HCT116 (cell line): ENCODE results near the gene ERC1. TPM values are rescaled to one million over a fixed set of nuclear protein-coding genes. Genes with fewer than 3 reads are reported as not detected.
A peak's percentile ranks its signal among the peaks of the same experiment; 100 is the strongest.

ENCODE experiments used
- ATAC-seq: fragments of 200-7000 bp; cut with Tn5 transposase; 2 replicates; pipeline ENCODE4 v1.9.1; 2020; ENCODE audit warnings: mild to moderate bottlenecking, moderate library complexity
- BruUV-seq: library from RNA; stranded (reverse); fragments of 400-500 nt; replicated peaks from 2 replicates; lab custom pipeline; 2021; lab: Mats Ljungman, UMichigan
- CTCF ChIA-PET: fragments of 300-600 bp; sonication (Branson Sonifier 250); formaldehyde crosslinking; loops from one replicate; lab custom pipeline; 2021; ENCODE audit warnings: antibody characterized with exemption; lab: Charles Lee
- POLR2A ChIA-PET: fragments of 300-600, 350-600 bp; sonication (Branson Sonifier 250); formaldehyde crosslinking; loops from one replicate; lab custom pipeline; 2021; ENCODE audit warnings: antibody characterized with exemption; lab: Charles Lee
- RAD21 ChIA-PET, 2 experiments: fragments of 300-600 bp; sonication (Branson Sonifier 250); formaldehyde crosslinking; loops; one replicate each; lab custom pipeline; 2023; ENCODE audit warnings: low total read pairs in 2 of 2; ENCODE audit not compliant: uncharacterized antibody in 2 of 2, unreplicated experiment in 2 of 2, low non-redundant PET in 1 of 2; lab: Charles Lee
- DNase-seq: peaks from one replicate; pipeline ENCODE4 v3.0.0-alpha.2; 2010; ENCODE audit warnings: low read depth, low spot score
- H2AFZ ChIP-seq: fragments of 200-600 bp; shearing (Covaris generic), sonication (generic); 2 replicates; pipeline ENCODE4 v1.6.1; 2017; ENCODE audit warnings: low read depth, mixed run types, mixed read lengths, antibody characterized with exemption, low read length; ENCODE audit not compliant: poor library complexity, severe bottlenecking
- H3K27ac ChIP-seq: 2 replicates; pipeline ENCODE4 v1.5.1; 2012; ENCODE audit warnings: low read depth, low read length
- H3K27me3 ChIP-seq: fragments of 200-600 bp; sonication (generic); 2 replicates; pipeline ENCODE4 v1.6.1; 2016; ENCODE audit warnings: mixed run types, low read length, mixed read lengths; ENCODE audit not compliant: insufficient read depth
- H3K36me3 ChIP-seq, 2 experiments: fragments of 200-500 bp in 1 of 2; fragments of 200-600 bp in 1 of 2; sonication (Bioruptor generic) in 1 of 2; sonication (generic) in 1 of 2; 2 replicates each; pipeline versions ENCODE4 v1.5.1 to v1.6.1; 2014 to 2016; ENCODE audit warnings: low read length in 2 of 2, inconsistent platforms in 1 of 2, mixed read lengths in 1 of 2, mixed run types in 1 of 2; ENCODE audit not compliant: insufficient read depth in 2 of 2, control insufficient read depth in 1 of 2
- H3K4me1 ChIP-seq, 2 experiments: fragments of 200-600 bp in 1 of 2; sonication (generic) in 1 of 2; 2 replicates each; pipeline versions ENCODE4 v1.5.1 to v1.6.1; 2012 to 2017; ENCODE audit warnings: low read length in 2 of 2, inconsistent platforms in 1 of 2, mild to moderate bottlenecking in 1 of 2, mixed read lengths in 1 of 2, mixed run types in 1 of 2, moderate library complexity in 1 of 2; ENCODE audit not compliant: insufficient read depth in 2 of 2, control insufficient read depth in 1 of 2
- H3K4me2 ChIP-seq: fragments of 200-600 bp; sonication (generic); 2 replicates; pipeline ENCODE4 v1.6.1; 2017; ENCODE audit warnings: mixed run types, low read length, mixed read lengths
- H3K4me3 ChIP-seq, 2 experiments: fragments of 200-600 bp in 1 of 2; sonication (generic) in 1 of 2; replicated peaks in 1 of 2; 2 replicates each; pipeline ENCODE4 v1.5.1; 2011 to 2016; ENCODE audit warnings: low read length in 2 of 2, control low read depth in 1 of 2, low read depth in 1 of 2, mild to moderate bottlenecking in 1 of 2, mixed read lengths in 1 of 2, mixed run types in 1 of 2
- H3K79me2 ChIP-seq: fragments of 200-600 bp; sonication (generic); 2 replicates; pipeline ENCODE4 v1.6.1; 2017; ENCODE audit warnings: mild to moderate bottlenecking, mixed run types, low read length, moderate library complexity, mixed read lengths; ENCODE audit not compliant: insufficient read depth
- H3K9ac ChIP-seq: fragments of 200-600 bp; sonication (generic); 2 replicates; pipeline ENCODE4 v1.6.1; 2016; ENCODE audit warnings: low read length, mixed read lengths
- H3K9me2 ChIP-seq: fragments of 200-600 bp; sonication (generic), shearing (Covaris generic); 2 replicates; pipeline ENCODE4 v1.6.1; 2017; ENCODE audit warnings: mixed run types, mild to moderate bottlenecking, moderate library complexity; ENCODE audit not compliant: insufficient read depth
- H3K9me3 ChIP-seq, 2 experiments: fragments of 200-500 bp in 1 of 2; fragments of 200-600 bp in 1 of 2; sonication (Bioruptor generic) in 1 of 2; sonication (generic) in 1 of 2; 2 replicates each; pipeline ENCODE4 v1.6.1; 2014 to 2017; ENCODE audit warnings: low read length in 2 of 2, mixed read lengths in 2 of 2, inconsistent platforms in 1 of 2, low read depth in 1 of 2, mild to moderate bottlenecking in 1 of 2, mixed run types in 1 of 2, moderate library complexity in 1 of 2; ENCODE audit not compliant: control insufficient read depth in 1 of 2, insufficient read depth in 1 of 2
- H4K20me1 ChIP-seq: fragments of 200-600 bp; sonication (generic), shearing (Covaris generic); 2 replicates; pipeline ENCODE4 v1.6.1; 2017; ENCODE audit warnings: mixed run types, mild to moderate bottlenecking, moderate library complexity; ENCODE audit not compliant: insufficient read depth
- CTCF ChIP-seq, 3 experiments: fragments of 200-600 bp in 1 of 3; sonication (generic) in 1 of 3; IDR thresholded peaks in 2 of 3; conservative IDR thresholded peaks in 1 of 3; 2 replicates each; pipeline ENCODE4 v1.5.1; 2012 to 2017; ENCODE audit warnings: low read depth in 2 of 3, low read length in 2 of 3, antibody characterized with exemption in 1 of 3, borderline replicate concordance in 1 of 3, control low read depth in 1 of 3, mild to moderate bottlenecking in 1 of 3, mixed read lengths in 1 of 3, mixed run types in 1 of 3, moderate library complexity in 1 of 3; ENCODE audit not compliant: insufficient read depth in 1 of 3
- EZH2phosphoT487 ChIP-seq: fragments of 200-600 bp; IDR thresholded peaks from 2 replicates; pipeline ENCODE4 v1.6.1; 2018; ENCODE audit warnings: antibody characterized with exemption, borderline replicate concordance
- FOSL1 ChIP-seq: IDR thresholded peaks from 2 replicates; pipeline ENCODE4 v1.6.1; 2012; ENCODE audit warnings: low read depth
- RAD21 ChIP-seq: IDR thresholded peaks from 2 replicates; pipeline ENCODE4 v1.6.1; 2012; ENCODE audit warnings: low read depth, mild to moderate bottlenecking
- SIN3A ChIP-seq: IDR thresholded peaks from 2 replicates; pipeline ENCODE4 v1.6.1; 2012; ENCODE audit warnings: low read depth
- SP1 ChIP-seq: IDR thresholded peaks from 2 replicates; pipeline ENCODE4 v1.6.1; 2012; ENCODE audit warnings: low read depth
- SRF ChIP-seq: IDR thresholded peaks from 2 replicates; pipeline ENCODE4 v1.6.1; 2012; ENCODE audit warnings: low read depth
- ZNF274 ChIP-seq: fragments of 200-500 bp; sonication (Bioruptor generic); IDR thresholded peaks from 2 replicates; pipeline ENCODE4 v1.6.1; 2014; ENCODE audit warnings: mild to moderate bottlenecking, low read depth, low read length, inconsistent platforms
- intact Hi-C: fragments of 100-400 bp; cut with micrococcal nuclease; formaldehyde crosslinking; loops from 2 replicates; pipeline ENCODE4 v1.10.0; 2022
- total RNA-seq: library from RNA; stranded (reverse); gene quantifications from one replicate; pipeline ENCODE4 v1.2.1, GENCODE V29; 2021; ENCODE audit not compliant: unreplicated experiment
- TF ChIP-seq, protein P1 (sequence below): IDR thresholded peaks from 2 replicates; pipeline ENCODE4 v1.6.1; 2012

ERC1 gene
- total RNA-seq, 1 experiment from 2014 or later = 41.9 TPM

DNA sequence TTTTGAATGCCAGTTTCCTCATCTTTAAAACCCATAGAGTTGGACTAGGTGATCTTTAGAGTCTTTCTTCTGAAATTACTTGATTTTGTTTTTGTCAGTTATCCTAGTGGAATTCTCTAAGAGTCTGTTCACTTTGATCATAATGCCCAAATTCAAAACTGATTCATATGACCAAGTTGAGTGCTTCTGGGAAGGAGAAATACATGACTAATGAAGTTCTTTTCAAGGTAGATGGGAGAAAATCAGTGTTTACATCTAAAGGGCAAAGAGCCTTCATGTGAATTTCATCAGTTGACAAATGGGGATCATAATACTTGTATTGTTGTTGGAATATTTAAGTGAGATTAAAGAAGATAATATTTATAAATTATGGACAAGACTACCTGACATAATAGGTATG lies 53.2 kb downstream of the ERC1 start:
- peaks cover 42% of the 10 kb centered on the region for H3K79me2 ChIP-seq
- H2AFZ ChIP-seq = no peak overlapping the region
- no peaks in the 10 kb centered on the region for H3K9me3 ChIP-seq
- no peak for TF ChIP-seq SP1
- TF ChIP-seq FOSL1 = no peak
- TF ChIP-seq SIN3A = no peak
- no peak for TF ChIP-seq CTCF (IDR thresholded peaks at IDR 0.05 in 2 of 3, conservative IDR thresholded peaks at IDR 0.05 in 1 of 3; ENCODE audit: borderline replicate concordance in 1 of 3, insufficient read depth in 1 of 3, low read depth in 2 of 3, low read length in 2 of 3)
- no peak for TF ChIP-seq EZH2phosphoT487
- TF ChIP-seq RAD21 = no peak
- no peak for TF ChIP-seq SRF
- TF ChIP-seq ZNF274 = no peak
- TF ChIP-seq, protein P1, sequence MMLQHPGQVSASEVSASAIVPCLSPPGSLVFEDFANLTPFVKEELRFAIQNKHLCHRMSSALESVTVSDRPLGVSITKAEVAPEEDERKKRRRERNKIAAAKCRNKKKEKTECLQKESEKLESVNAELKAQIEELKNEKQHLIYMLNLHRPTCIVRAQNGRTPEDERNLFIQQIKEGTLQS = no peak
- CTCF ChIA-PET = no interaction called here
- no TSS peak for BruUV-seq
- H3K27ac ChIP-seq = peak overlapping the region; percentile 48; the same call in 1 of the 2 replicates
- peak overlapping the region; percentile 58 for H3K4me2 ChIP-seq
- DNase-seq = no peak
- no peaks in the 10 kb centered on the region for H3K27me3 ChIP-seq
- H3K4me3 ChIP-seq = no peak overlapping the region
- intact Hi-C loops = no loop called here
- POLR2A ChIA-PET = no interaction called here
- no peak for ATAC-seq
- H3K4me1 ChIP-seq = peaks cover 19 to 23% of the 10 kb centered on the region in 2 experiments
- RAD21 ChIA-PET = no interaction called here
- H3K9me2 ChIP-seq = no peaks in the 10 kb centered on the region
- no peaks in the 10 kb centered on the region for H4K20me1 ChIP-seq
- H3K36me3 ChIP-seq = no peaks in the 10 kb centered on the region
- no peak overlapping the region for H3K9ac ChIP-seq
